SH-SY5Y (cell line): Measurements from ENCODE around the gene HARBI1.

ENCODE experiments used
- GATA2 ChIP-seq: IDR thresholded peaks from 2 replicates; pipeline ENCODE4 v1.6.1; 2011; ENCODE audit warnings: mild to moderate bottlenecking, low read depth, low read length
- GATA3 ChIP-seq: IDR thresholded peaks from 2 replicates; pipeline ENCODE4 v1.6.1; 2011; ENCODE audit warnings: low read depth, mild to moderate bottlenecking, low read length, moderate library complexity

- TF ChIP-seq GATA2 (no peak), GATA3 (no peak)
Measured at GRCh38 chr11:46663277-46663940, 46.4 kb upstream of the HARBI1 start.
